Prostate gland (tissue), 2 donors: Measurements from ENCODE around the gene SFTPD.

Experiments
- POLR2A ChIP-seq: fragments of 450-650 bp; IDR thresholded peaks from one replicate; pipeline ENCODE4 v1.6.1; 2016; ENCODE audit warnings: antibody characterized with exemption, mild to moderate bottlenecking
- POLR2AphosphoS5 ChIP-seq: sonication (generic); formaldehyde crosslinking; IDR thresholded peaks from one replicate; pipeline ENCODE4 v1.6.1; 2017; ENCODE audit warnings: antibody characterized with exemption
- TF ChIP-seq, protein P1 (sequence below), 4 experiments: fragments of 200-600 bp in 2 of 4; fragments of 450-650 bp in 2 of 4; sonication (generic) in 2 of 4; IDR thresholded peaks; 1 replicate in 3 of 4; 2 replicates in 1 of 4; pipeline ENCODE4 v1.5.1; 2016 to 2019; ENCODE audit warnings: antibody characterized with exemption in 4 of 4, mild to moderate bottlenecking in 2 of 4, moderate library complexity in 2 of 4

DNA sequence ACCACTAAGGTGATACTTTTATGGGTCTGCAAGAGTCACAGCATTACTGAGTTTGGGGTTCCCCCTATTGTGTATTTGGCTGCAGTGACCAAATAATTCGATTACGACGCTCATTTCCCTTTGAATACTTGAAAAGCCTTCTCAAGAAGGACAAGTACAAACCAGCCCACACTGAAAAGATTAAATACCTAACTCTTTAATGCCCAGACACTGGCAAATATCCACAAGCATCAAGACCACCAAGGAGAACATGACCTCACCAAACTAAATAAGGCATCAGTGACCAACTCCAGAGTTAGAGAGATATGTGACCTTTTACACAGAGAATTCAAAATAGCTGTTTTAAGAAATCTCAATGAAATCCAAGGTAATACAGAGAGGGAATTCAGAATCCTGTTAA is 31.8 kb upstream of the SFTPD start:
- TF ChIP-seq POLR2A (no peak), POLR2AphosphoS5 (no peak)
- TF ChIP-seq, protein P1, sequence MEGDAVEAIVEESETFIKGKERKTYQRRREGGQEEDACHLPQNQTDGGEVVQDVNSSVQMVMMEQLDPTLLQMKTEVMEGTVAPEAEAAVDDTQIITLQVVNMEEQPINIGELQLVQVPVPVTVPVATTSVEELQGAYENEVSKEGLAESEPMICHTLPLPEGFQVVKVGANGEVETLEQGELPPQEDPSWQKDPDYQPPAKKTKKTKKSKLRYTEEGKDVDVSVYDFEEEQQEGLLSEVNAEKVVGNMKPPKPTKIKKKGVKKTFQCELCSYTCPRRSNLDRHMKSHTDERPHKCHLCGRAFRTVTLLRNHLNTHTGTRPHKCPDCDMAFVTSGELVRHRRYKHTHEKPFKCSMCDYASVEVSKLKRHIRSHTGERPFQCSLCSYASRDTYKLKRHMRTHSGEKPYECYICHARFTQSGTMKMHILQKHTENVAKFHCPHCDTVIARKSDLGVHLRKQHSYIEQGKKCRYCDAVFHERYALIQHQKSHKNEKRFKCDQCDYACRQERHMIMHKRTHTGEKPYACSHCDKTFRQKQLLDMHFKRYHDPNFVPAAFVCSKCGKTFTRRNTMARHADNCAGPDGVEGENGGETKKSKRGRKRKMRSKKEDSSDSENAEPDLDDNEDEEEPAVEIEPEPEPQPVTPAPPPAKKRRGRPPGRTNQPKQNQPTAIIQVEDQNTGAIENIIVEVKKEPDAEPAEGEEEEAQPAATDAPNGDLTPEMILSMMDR (IDR thresholded peaks at IDR 0.05) = no peak
